ENCODE results near the gene EPC2. TPM values are rescaled to one million over a fixed set of nuclear protein-coding genes. Genes with fewer than 3 reads are reported as not detected.

Gene EPC2
- total and polyA plus RNA-seq, 5 donors from 2014 or later: 1.8 to 74.2 (median 2.7) TPM

- Histone ChIP-seq H3K27ac (ENCODE audit: insufficient read depth, low read length, poor library complexity, severe bottlenecking) (no peak overlapping the region), H3K4me3 (ENCODE audit: low read depth, low read length) (no peak overlapping the region), H3K27me3 (ENCODE audit: control insufficient read depth, insufficient read depth, low read length) (no peaks in the 10 kb centered on the region), H3K36me3 (ENCODE audit: control insufficient read depth, insufficient read depth, low read length) (no peaks in the 10 kb centered on the region), H3K9me3 (ENCODE audit: control insufficient read depth in 2 of 2, low read length in 2 of 2) (no peaks in the 10 kb centered on the region), H3K4me1 (ENCODE audit: control insufficient read depth, insufficient read depth, low read length, poor library complexity, severe bottlenecking) (peaks cover 7% of the 10 kb centered on the region)
- H3K4me1 Mint-ChIP-seq: peaks cover 29 to 68% (median 40%) of the 10 kb centered on the region in 4 donors
- DNase-seq (no peak), ATAC-seq (ENCODE audit: low read depth in 2 of 2) (no peak)
- H3K4me3 Mint-ChIP-seq: no peak overlapping the region
- no peaks in the 10 kb centered on the region for H3K27me3 Mint-ChIP-seq
- no peak overlapping the region for H3K27ac Mint-ChIP-seq
- no peaks in the 10 kb centered on the region for H3K9me3 Mint-ChIP-seq
- H3K36me3 Mint-ChIP-seq: no peaks in the 10 kb centered on the region
These were observed 93.2 kb downstream of the EPC2 start for GRCh38 chr2:148737742-148738141.

- Histone ChIP-seq H3K9me3 (ENCODE audit: control insufficient read depth in 2 of 2, low read length in 2 of 2) (no peaks in the 10 kb centered on the region), H3K36me3 (ENCODE audit: control insufficient read depth, insufficient read depth, low read length) (no peaks in the 10 kb centered on the region), H3K27ac (ENCODE audit: insufficient read depth, low read length, poor library complexity, severe bottlenecking) (no peak overlapping the region), H3K4me1 (ENCODE audit: control insufficient read depth, insufficient read depth, low read length, poor library complexity, severe bottlenecking) (peaks cover 14% of the 10 kb centered on the region), H3K27me3 (ENCODE audit: control insufficient read depth, insufficient read depth, low read length) (no peaks in the 10 kb centered on the region), H3K4me3 (ENCODE audit: low read depth, low read length) (no peak overlapping the region)
- DNase-seq (no peak), ATAC-seq (ENCODE audit: low read depth in 2 of 2) (no peak)
- peak overlapping the region in 1 of 4 donors; percentile 42 for H3K4me3 Mint-ChIP-seq
- peaks cover 6% of the 10 kb centered on the region for H3K36me3 Mint-ChIP-seq
- no peaks in the 10 kb centered on the region for H3K9me3 Mint-ChIP-seq
- peaks cover 33 to 72% (median 48%) of the 10 kb centered on the region in 4 donors for H3K4me1 Mint-ChIP-seq
- no peak overlapping the region for H3K27ac Mint-ChIP-seq
- H3K27me3 Mint-ChIP-seq: no peaks in the 10 kb centered on the region
These were observed 95.0 kb downstream of the EPC2 start for GRCh38 chr2:148739454-148740105.

- Histone ChIP-seq H3K4me3 (ENCODE audit: low read depth, low read length) (no peak overlapping the region), H3K27me3 (ENCODE audit: control insufficient read depth, insufficient read depth, low read length) (no peaks in the 10 kb centered on the region), H3K36me3 (ENCODE audit: control insufficient read depth, insufficient read depth, low read length) (peaks cover 2% of the 10 kb centered on the region), H3K9me3 (ENCODE audit: control insufficient read depth in 2 of 2, low read length in 2 of 2) (no peaks in the 10 kb centered on the region), H3K27ac (ENCODE audit: insufficient read depth, low read length, poor library complexity, severe bottlenecking) (no peak overlapping the region), H3K4me1 (ENCODE audit: control insufficient read depth, insufficient read depth, low read length, poor library complexity, severe bottlenecking) (peaks cover 14% of the 10 kb centered on the region)
- Mint-ChIP-seq H3K4me1 (peaks cover 38 to 75% (median 51%) of the 10 kb centered on the region in 4 donors), H3K36me3 (peaks cover 22% of the 10 kb centered on the region), H3K27ac (no peak overlapping the region), H3K4me3 (no peak overlapping the region), H3K9me3 (no peaks in the 10 kb centered on the region), H3K27me3 (no peaks in the 10 kb centered on the region)
- ATAC-seq (ENCODE audit: low read depth in 2 of 2): no peak
- DNase-seq: no peak
These were observed 97.8 kb downstream of the EPC2 start for GRCh38 chr2:148742373-148742772.

- peaks cover 7% of the 10 kb centered on the region for H3K36me3 ChIP-seq (ENCODE audit: control insufficient read depth, insufficient read depth, low read length)
- DNase-seq (no peak), ATAC-seq (ENCODE audit: low read depth in 2 of 2) (no peak)
- H3K27me3 ChIP-seq (ENCODE audit: control insufficient read depth, insufficient read depth, low read length): no peaks in the 10 kb centered on the region
- H3K4me3 ChIP-seq (ENCODE audit: low read depth, low read length): no peak overlapping the region
- Mint-ChIP-seq H3K4me3 (peak overlapping the region in 2 of 4 donors; percentile 21 to 24), H3K27ac (peak overlapping the region in 1 of 3 donors; percentile 8), H3K27me3 (no peaks in the 10 kb centered on the region), H3K9me3 (no peaks in the 10 kb centered on the region), H3K36me3 (peaks cover 32% of the 10 kb centered on the region), H3K4me1 (peaks cover 23 to 62% (median 48%) of the 10 kb centered on the region in 4 donors)
- no peak overlapping the region for H3K27ac ChIP-seq (ENCODE audit: insufficient read depth, low read length, poor library complexity, severe bottlenecking)
- H3K4me1 ChIP-seq (ENCODE audit: control insufficient read depth, insufficient read depth, low read length, poor library complexity, severe bottlenecking): peaks cover 8% of the 10 kb centered on the region
- H3K9me3 ChIP-seq (ENCODE audit: control insufficient read depth in 2 of 2, low read length in 2 of 2): no peaks in the 10 kb centered on the region
These were observed 100.8 kb downstream of the EPC2 start for GRCh38 chr2:148745151-148745851.

GRCh38 chr2:148746973-148747372 lies 102.4 kb downstream of the EPC2 start:
- H3K4me1 ChIP-seq (ENCODE audit: control insufficient read depth, insufficient read depth, low read length, poor library complexity, severe bottlenecking): peaks cover 8% of the 10 kb centered on the region
- Mint-ChIP-seq H3K27ac (no peak overlapping the region), H3K4me1 (peaks cover 18 to 58% (median 41%) of the 10 kb centered on the region in 4 donors), H3K4me3 (no peak overlapping the region), H3K9me3 (no peaks in the 10 kb centered on the region), H3K27me3 (no peaks in the 10 kb centered on the region), H3K36me3 (peaks cover 36% of the 10 kb centered on the region)
- no peaks in the 10 kb centered on the region for H3K27me3 ChIP-seq (ENCODE audit: control insufficient read depth, insufficient read depth, low read length)
- DNase-seq (no peak), ATAC-seq (ENCODE audit: low read depth in 2 of 2) (no peak)
- H3K4me3 ChIP-seq (ENCODE audit: low read depth, low read length): no peak overlapping the region
- H3K27ac ChIP-seq (ENCODE audit: insufficient read depth, low read length, poor library complexity, severe bottlenecking): no peak overlapping the region
- H3K36me3 ChIP-seq (ENCODE audit: control insufficient read depth, insufficient read depth, low read length): peaks cover 12% of the 10 kb centered on the region
- no peaks in the 10 kb centered on the region for H3K9me3 ChIP-seq (ENCODE audit: control insufficient read depth in 2 of 2, low read length in 2 of 2)

- H3K4me1 Mint-ChIP-seq: peaks cover 7 to 37% (median 33%) of the 10 kb centered on the region in 4 donors
- H3K9me3 Mint-ChIP-seq: no peaks in the 10 kb centered on the region
- H3K27ac Mint-ChIP-seq: no peak overlapping the region
- H3K27me3 Mint-ChIP-seq: no peaks in the 10 kb centered on the region
- peaks cover 25% of the 10 kb centered on the region for H3K36me3 ChIP-seq (ENCODE audit: control insufficient read depth, insufficient read depth, low read length)
- no peak for DNase-seq
- peaks cover 35% of the 10 kb centered on the region for H3K36me3 Mint-ChIP-seq
- no peaks in the 10 kb centered on the region for H3K27me3 ChIP-seq (ENCODE audit: control insufficient read depth, insufficient read depth, low read length)
- no peaks in the 10 kb centered on the region for H3K9me3 ChIP-seq (ENCODE audit: control insufficient read depth in 2 of 2, low read length in 2 of 2)
- H3K27ac ChIP-seq (ENCODE audit: insufficient read depth, low read length, poor library complexity, severe bottlenecking): no peak overlapping the region
- ATAC-seq (ENCODE audit: low read depth in 2 of 2): no peak
- no peak overlapping the region for H3K4me3 Mint-ChIP-seq
- H3K4me3 ChIP-seq (ENCODE audit: low read depth, low read length): no peak overlapping the region
- H3K4me1 ChIP-seq (ENCODE audit: control insufficient read depth, insufficient read depth, low read length, poor library complexity, severe bottlenecking): no peaks in the 10 kb centered on the region
These were observed 107.4 kb downstream of the EPC2 start for GRCh38 chr2:148751907-148752306.

- Histone ChIP-seq H3K27me3 (ENCODE audit: control insufficient read depth, insufficient read depth, low read length) (no peaks in the 10 kb centered on the region), H3K9me3 (ENCODE audit: control insufficient read depth in 2 of 2, low read length in 2 of 2) (no peaks in the 10 kb centered on the region), H3K4me1 (ENCODE audit: control insufficient read depth, insufficient read depth, low read length, poor library complexity, severe bottlenecking) (no peaks in the 10 kb centered on the region), H3K4me3 (ENCODE audit: low read depth, low read length) (no peak overlapping the region), H3K36me3 (ENCODE audit: control insufficient read depth, insufficient read depth, low read length) (peaks cover 20% of the 10 kb centered on the region), H3K27ac (ENCODE audit: insufficient read depth, low read length, poor library complexity, severe bottlenecking) (no peak overlapping the region)
- Mint-ChIP-seq H3K36me3 (peaks cover 25% of the 10 kb centered on the region), H3K27ac (no peak overlapping the region), H3K4me3 (no peak overlapping the region), H3K4me1 (peaks cover 5 to 27% (median 24%) of the 10 kb centered on the region in 4 donors), H3K9me3 (no peaks in the 10 kb centered on the region), H3K27me3 (no peaks in the 10 kb centered on the region)
- no peak for DNase-seq
- ATAC-seq (ENCODE audit: low read depth in 2 of 2): no peak
These were observed 108.4 kb downstream of the EPC2 start for GRCh38 chr2:148752977-148753376.
